Measurements from ENCODE around the gene RTP1. TPM values are rescaled to one million over a fixed set of nuclear protein-coding genes. Genes with fewer than 3 reads are reported as not detected.

RTP1 gene
- total RNA-seq, 2 donors from 2014 or later, result 0.88 TPM; not detected in 1

DNA sequence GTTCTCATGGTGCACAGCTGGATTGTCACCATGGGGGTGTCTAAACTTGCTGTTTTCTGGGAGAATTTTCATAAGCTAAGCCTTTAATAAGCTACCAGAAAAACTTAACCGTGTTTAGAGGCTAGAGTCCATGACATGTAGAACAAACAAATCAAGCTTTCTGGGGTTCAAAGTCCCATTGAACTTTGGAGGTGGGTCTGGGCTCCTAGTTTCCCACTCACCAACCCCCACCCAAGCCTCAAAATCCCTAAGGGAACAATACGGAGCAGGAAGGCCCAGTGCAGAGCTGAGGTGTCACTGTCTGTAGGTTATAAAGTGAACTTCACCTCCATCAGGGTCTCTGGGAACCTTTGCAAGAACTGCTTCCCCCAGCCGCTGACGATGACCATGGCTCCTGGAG is 25.5 kb downstream of the RTP1 start:
- no peak overlapping the region for H3K4me3 ChIP-seq (ENCODE audit: low read length)
- no peaks in the 10 kb centered on the region for H3K27me3 ChIP-seq (ENCODE audit: control insufficient read depth, insufficient read depth, low read length, poor library complexity, severe bottlenecking)
- H3K36me3 Mint-ChIP-seq (ENCODE audit: low read depth), result no peaks in the 10 kb centered on the region
- H3K27ac Mint-ChIP-seq, result no peak overlapping the region
- H3K9me3 Mint-ChIP-seq, result no peaks in the 10 kb centered on the region
- 83 to 91% methylated on average over 1 to 4 of the region's 4 CpGs for WGBS, 2 experiments (ENCODE audit: insufficient coverage in 1 of 2, insufficient read length in 1 of 2)
- H3K36me3 ChIP-seq (ENCODE audit: control insufficient read depth, insufficient read depth, low read length), result no peaks in the 10 kb centered on the region
- TF ChIP-seq, protein P1, sequence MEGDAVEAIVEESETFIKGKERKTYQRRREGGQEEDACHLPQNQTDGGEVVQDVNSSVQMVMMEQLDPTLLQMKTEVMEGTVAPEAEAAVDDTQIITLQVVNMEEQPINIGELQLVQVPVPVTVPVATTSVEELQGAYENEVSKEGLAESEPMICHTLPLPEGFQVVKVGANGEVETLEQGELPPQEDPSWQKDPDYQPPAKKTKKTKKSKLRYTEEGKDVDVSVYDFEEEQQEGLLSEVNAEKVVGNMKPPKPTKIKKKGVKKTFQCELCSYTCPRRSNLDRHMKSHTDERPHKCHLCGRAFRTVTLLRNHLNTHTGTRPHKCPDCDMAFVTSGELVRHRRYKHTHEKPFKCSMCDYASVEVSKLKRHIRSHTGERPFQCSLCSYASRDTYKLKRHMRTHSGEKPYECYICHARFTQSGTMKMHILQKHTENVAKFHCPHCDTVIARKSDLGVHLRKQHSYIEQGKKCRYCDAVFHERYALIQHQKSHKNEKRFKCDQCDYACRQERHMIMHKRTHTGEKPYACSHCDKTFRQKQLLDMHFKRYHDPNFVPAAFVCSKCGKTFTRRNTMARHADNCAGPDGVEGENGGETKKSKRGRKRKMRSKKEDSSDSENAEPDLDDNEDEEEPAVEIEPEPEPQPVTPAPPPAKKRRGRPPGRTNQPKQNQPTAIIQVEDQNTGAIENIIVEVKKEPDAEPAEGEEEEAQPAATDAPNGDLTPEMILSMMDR (conservative IDR thresholded peaks at IDR 0.05), result no peak
- no peaks in the 10 kb centered on the region for H3K4me1 ChIP-seq (ENCODE audit: control insufficient read depth, insufficient read depth, low read length)
- no peak overlapping the region for H3K9ac ChIP-seq (ENCODE audit: extremely low read depth, low read length, poor library complexity, severe bottlenecking)
- H3K27ac ChIP-seq (ENCODE audit: low read depth, low read length), result no peak overlapping the region
- no peak for DNase-seq
- H3K27me3 Mint-ChIP-seq (ENCODE audit: insufficient read depth), result peaks cover 5% of the 10 kb centered on the region
- H3K4me3 Mint-ChIP-seq, result no peak overlapping the region
- H3K9me3 ChIP-seq (ENCODE audit: control insufficient read depth, low read length), result no peaks in the 10 kb centered on the region
- H3K4me1 Mint-ChIP-seq, result no peaks in the 10 kb centered on the region

DNA sequence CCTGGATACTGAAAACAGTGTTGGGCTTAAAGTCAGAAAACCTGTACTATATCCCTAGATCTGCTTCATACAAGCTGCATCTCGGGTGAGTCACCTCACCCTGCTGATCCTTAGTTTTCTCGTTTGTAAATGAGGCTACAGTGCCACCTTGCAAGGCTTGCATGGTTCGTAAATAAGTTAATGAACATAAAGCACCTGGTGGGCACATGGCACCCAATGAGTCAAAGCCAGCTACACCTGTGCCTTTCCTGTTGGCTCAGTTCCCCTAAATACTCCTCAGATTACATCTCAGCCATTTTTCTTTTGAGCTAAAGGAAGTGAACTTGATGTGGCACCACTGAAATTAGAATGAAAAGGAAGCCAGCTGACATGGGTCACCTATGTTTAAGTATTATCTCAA is 26.5 kb downstream of the RTP1 start:
- no peaks in the 10 kb centered on the region for H3K9me3 ChIP-seq (ENCODE audit: control insufficient read depth, low read length)
- TF ChIP-seq, protein P1 (conservative IDR thresholded peaks at IDR 0.05), result no peak
- no peak overlapping the region for H3K9ac ChIP-seq (ENCODE audit: extremely low read depth, low read length, poor library complexity, severe bottlenecking)
- H3K4me1 Mint-ChIP-seq, result no peaks in the 10 kb centered on the region
- H3K36me3 Mint-ChIP-seq (ENCODE audit: low read depth), result no peaks in the 10 kb centered on the region
- H3K9me3 Mint-ChIP-seq, result no peaks in the 10 kb centered on the region
- H3K27me3 Mint-ChIP-seq (ENCODE audit: insufficient read depth), result peaks cover 6% of the 10 kb centered on the region
- no peaks in the 10 kb centered on the region for H3K36me3 ChIP-seq (ENCODE audit: control insufficient read depth, insufficient read depth, low read length)
- no peak for DNase-seq
- no peak overlapping the region for H3K27ac Mint-ChIP-seq
- no peaks in the 10 kb centered on the region for H3K4me1 ChIP-seq (ENCODE audit: control insufficient read depth, insufficient read depth, low read length)
- H3K4me3 ChIP-seq (ENCODE audit: low read length), result no peak overlapping the region
- no peaks in the 10 kb centered on the region for H3K27me3 ChIP-seq (ENCODE audit: control insufficient read depth, insufficient read depth, low read length, poor library complexity, severe bottlenecking)
- no peak overlapping the region for H3K27ac ChIP-seq (ENCODE audit: low read depth, low read length)
- WGBS, 2 experiments (ENCODE audit: insufficient coverage in 1 of 2, insufficient read length in 1 of 2), result 84 to 89% methylated on average over 3 of the region's 3 CpGs
- H3K4me3 Mint-ChIP-seq, result no peak overlapping the region

DNA sequence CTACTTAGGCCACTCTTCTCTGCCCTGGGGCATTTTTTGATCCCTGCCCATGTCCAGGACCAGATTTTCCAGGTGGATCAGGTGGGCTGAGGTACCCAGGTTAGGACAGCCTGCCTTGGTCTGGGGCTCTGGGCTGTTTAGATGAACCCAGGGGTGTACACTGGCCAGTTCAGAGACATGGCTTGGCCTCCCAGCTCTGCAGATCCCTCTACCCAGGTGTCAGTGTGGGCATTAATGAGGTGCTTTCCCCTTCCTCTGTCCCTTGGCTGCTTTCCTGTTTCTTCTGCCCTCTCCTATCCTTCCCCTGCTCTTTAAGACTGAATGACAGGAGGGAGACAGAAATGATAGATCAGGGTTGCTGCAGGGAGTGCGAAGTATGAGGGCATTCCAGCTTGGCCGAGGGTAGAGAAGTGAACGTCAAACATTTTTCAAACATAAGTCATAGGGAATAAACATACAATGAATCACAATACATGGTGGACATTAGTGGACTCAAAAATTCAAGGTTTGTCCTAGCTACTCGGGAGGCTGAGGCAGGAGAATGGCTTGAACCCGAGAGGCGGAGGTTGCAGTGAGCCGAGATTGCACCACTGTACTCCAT is 30.5 kb downstream of the RTP1 start:
- no peak overlapping the region for H3K4me3 ChIP-seq (ENCODE audit: low read length)
- peaks cover 6% of the 10 kb centered on the region for H3K27me3 Mint-ChIP-seq (ENCODE audit: insufficient read depth)
- no peaks in the 10 kb centered on the region for H3K9me3 ChIP-seq (ENCODE audit: control insufficient read depth, low read length)
- H3K27me3 ChIP-seq (ENCODE audit: control insufficient read depth, insufficient read depth, low read length, poor library complexity, severe bottlenecking), result peaks cover 6% of the 10 kb centered on the region
- TF ChIP-seq, protein P1 (conservative IDR thresholded peaks at IDR 0.05), result no peak
- 97 to 100% methylated on average over 4 to 7 of the region's 7 CpGs for WGBS, 2 experiments (ENCODE audit: insufficient coverage in 1 of 2, insufficient read length in 1 of 2)
- H3K27ac ChIP-seq (ENCODE audit: low read depth, low read length), result no peak overlapping the region
- no peak overlapping the region for H3K9ac ChIP-seq (ENCODE audit: extremely low read depth, low read length, poor library complexity, severe bottlenecking)
- no peak for DNase-seq
- no peaks in the 10 kb centered on the region for H3K36me3 ChIP-seq (ENCODE audit: control insufficient read depth, insufficient read depth, low read length)
- H3K27ac Mint-ChIP-seq, result no peak overlapping the region
- H3K4me1 ChIP-seq (ENCODE audit: control insufficient read depth, insufficient read depth, low read length), result no peaks in the 10 kb centered on the region
- no peak overlapping the region for H3K4me3 Mint-ChIP-seq
- H3K9me3 Mint-ChIP-seq, result no peaks in the 10 kb centered on the region
- H3K4me1 Mint-ChIP-seq, result no peaks in the 10 kb centered on the region
- H3K36me3 Mint-ChIP-seq (ENCODE audit: low read depth), result no peaks in the 10 kb centered on the region

All from endodermal cell (in vitro differentiated cells).